Neuron (in vitro differentiated cells): Measurements from ENCODE around the gene ARHGEF7.

ENCODE experiments used
- H2AFZ ChIP-seq: one replicate; pipeline ENCODE4 v1.6.1; 2013; ENCODE audit warnings: low read depth, mild to moderate bottlenecking, inconsistent platforms, low read length, moderate library complexity
- H3K27me3 ChIP-seq: one replicate; pipeline ENCODE4 v1.6.1; 2013; ENCODE audit warnings: low read length; ENCODE audit not compliant: insufficient read depth
- H3K36me3 ChIP-seq: one replicate; pipeline ENCODE4 v1.6.1; 2013; ENCODE audit warnings: low read length; ENCODE audit not compliant: insufficient read depth
- H3K4me1 ChIP-seq: one replicate; pipeline ENCODE4 v1.6.1; 2013; ENCODE audit warnings: low read length; ENCODE audit not compliant: insufficient read depth
- H3K4me3 ChIP-seq: 2 replicates; pipeline ENCODE4 v1.5.1; 2013; ENCODE audit warnings: mild to moderate bottlenecking, low read length, moderate library complexity
- H3K9me3 ChIP-seq: one replicate; pipeline ENCODE4 v1.6.1; 2013; ENCODE audit warnings: low read length

The ARHGEF7 gene

GRCh38 chr13:111284565-111284964, 169.5 kb downstream of the ARHGEF7 start:
- no peaks in the 10 kb centered on the region for H3K4me1 ChIP-seq
- H3K27me3 ChIP-seq = no peaks in the 10 kb centered on the region
- no peak overlapping the region for H3K4me3 ChIP-seq
- H2AFZ ChIP-seq = no peak overlapping the region
- peaks cover 82% of the 10 kb centered on the region for H3K36me3 ChIP-seq
- no peaks in the 10 kb centered on the region for H3K9me3 ChIP-seq

- Histone ChIP-seq H2AFZ (no peak overlapping the region), H3K4me1 (no peaks in the 10 kb centered on the region), H3K9me3 (no peaks in the 10 kb centered on the region), H3K27me3 (no peaks in the 10 kb centered on the region), H3K4me3 (no peak overlapping the region), H3K36me3 (peaks cover 88% of the 10 kb centered on the region)
These were observed 171.1 kb downstream of the ARHGEF7 start for GRCh38 chr13:111286162-111286561.

- Histone ChIP-seq H3K36me3 (peaks cover 84% of the 10 kb centered on the region), H3K4me3 (no peak overlapping the region), H3K4me1 (no peaks in the 10 kb centered on the region), H3K27me3 (no peaks in the 10 kb centered on the region), H2AFZ (no peak overlapping the region), H3K9me3 (no peaks in the 10 kb centered on the region)
These were observed 171.6 kb downstream of the ARHGEF7 start for GRCh38 chr13:111286749-111287148.

- Histone ChIP-seq H3K4me3 (no peak overlapping the region), H2AFZ (no peak overlapping the region), H3K36me3 (peaks cover 84% of the 10 kb centered on the region), H3K9me3 (no peaks in the 10 kb centered on the region), H3K4me1 (no peaks in the 10 kb centered on the region), H3K27me3 (no peaks in the 10 kb centered on the region)
These were observed 172.1 kb downstream of the ARHGEF7 start for GRCh38 chr13:111287201-111287600.

GRCh38 chr13:111288276-111288675, 173.2 kb downstream of the ARHGEF7 start:
- H3K9me3 ChIP-seq = no peaks in the 10 kb centered on the region
- no peak overlapping the region for H2AFZ ChIP-seq
- peaks cover 85% of the 10 kb centered on the region for H3K36me3 ChIP-seq

GRCh38 chr13:111289251-111289650, 174.1 kb downstream of the ARHGEF7 start:
- H3K9me3 ChIP-seq = no peaks in the 10 kb centered on the region
- no peaks in the 10 kb centered on the region for H3K27me3 ChIP-seq
- no peak overlapping the region for H3K4me3 ChIP-seq
- H2AFZ ChIP-seq = no peak overlapping the region
- peaks cover 85% of the 10 kb centered on the region for H3K36me3 ChIP-seq
- H3K4me1 ChIP-seq = no peaks in the 10 kb centered on the region

More at GRCh38 chr13:111288276-111288675, 173.2 kb downstream of the ARHGEF7 start:
- no peaks in the 10 kb centered on the region for H3K27me3 ChIP-seq
- no peaks in the 10 kb centered on the region for H3K4me1 ChIP-seq
- H3K4me3 ChIP-seq = no peak overlapping the region

- H3K27me3 ChIP-seq = no peaks in the 10 kb centered on the region
- no peaks in the 10 kb centered on the region for H3K9me3 ChIP-seq
- no peaks in the 10 kb centered on the region for H3K4me1 ChIP-seq
- peaks cover 73% of the 10 kb centered on the region for H3K36me3 ChIP-seq
- no peak overlapping the region for H2AFZ ChIP-seq
- H3K4me3 ChIP-seq = no peak overlapping the region
These were observed 176.8 kb downstream of the ARHGEF7 start for GRCh38 chr13:111291908-111292307.

GRCh38 chr13:111292710-111293485, 177.8 kb downstream of the ARHGEF7 start:
- H3K4me1 ChIP-seq = no peaks in the 10 kb centered on the region
- peaks cover 69% of the 10 kb centered on the region for H3K36me3 ChIP-seq
- H3K9me3 ChIP-seq = no peaks in the 10 kb centered on the region

GRCh38 chr13:111295886-111296285, 180.8 kb downstream of the ARHGEF7 start:
- no peak overlapping the region for H3K4me3 ChIP-seq
- peaks cover 62% of the 10 kb centered on the region for H3K36me3 ChIP-seq
- H2AFZ ChIP-seq = no peak overlapping the region
- no peaks in the 10 kb centered on the region for H3K27me3 ChIP-seq
- H3K9me3 ChIP-seq = no peaks in the 10 kb centered on the region
- no peaks in the 10 kb centered on the region for H3K4me1 ChIP-seq

More at GRCh38 chr13:111292710-111293485, 177.8 kb downstream of the ARHGEF7 start:
- Histone ChIP-seq H3K4me3 (no peak overlapping the region), H3K27me3 (no peaks in the 10 kb centered on the region), H2AFZ (no peak overlapping the region)

- Histone ChIP-seq H3K4me3 (no peak overlapping the region), H3K36me3 (peaks cover 60% of the 10 kb centered on the region), H2AFZ (no peak overlapping the region), H3K27me3 (no peaks in the 10 kb centered on the region), H3K4me1 (no peaks in the 10 kb centered on the region), H3K9me3 (no peaks in the 10 kb centered on the region)
These were observed 181.3 kb downstream of the ARHGEF7 start for GRCh38 chr13:111296417-111296816.

GRCh38 chr13:111298214-111298975, 183.3 kb downstream of the ARHGEF7 start:
- Histone ChIP-seq H3K27me3 (no peaks in the 10 kb centered on the region), H3K36me3 (peaks cover 62% of the 10 kb centered on the region), H3K9me3 (no peaks in the 10 kb centered on the region), H2AFZ (no peak overlapping the region), H3K4me1 (no peaks in the 10 kb centered on the region), H3K4me3 (no peak overlapping the region)

GRCh38 chr13:111302045-111302726, 187.1 kb downstream of the ARHGEF7 start:
- no peak overlapping the region for H3K4me3 ChIP-seq
- H3K9me3 ChIP-seq = peaks cover under 1% of the 10 kb centered on the region
- no peak overlapping the region for H2AFZ ChIP-seq
- no peaks in the 10 kb centered on the region for H3K27me3 ChIP-seq
- H3K4me1 ChIP-seq = no peaks in the 10 kb centered on the region
- H3K36me3 ChIP-seq = peaks cover 76% of the 10 kb centered on the region

- Histone ChIP-seq H3K4me1 (no peaks in the 10 kb centered on the region), H2AFZ (no peak overlapping the region), H3K27me3 (no peaks in the 10 kb centered on the region), H3K9me3 (peaks cover 1% of the 10 kb centered on the region), H3K4me3 (no peak overlapping the region), H3K36me3 (peaks cover 72% of the 10 kb centered on the region)
These were observed 188.4 kb downstream of the ARHGEF7 start for GRCh38 chr13:111303559-111303958.
